K562 (cell line): ENCODE data around the gene NTN3. TPM values are rescaled to one million over a fixed set of nuclear protein-coding genes. Genes with fewer than 3 reads are reported as not detected.
A peak's percentile ranks its signal among the peaks of the same experiment; 100 is the strongest.

Experiments used
- ATAC-seq: fragments of 200-7000 bp; cut with Tn5 transposase; 3 replicates; pipeline ENCODE4 v1.9.1; 2020; ENCODE audit warnings: moderate library complexity
- BruUV-seq: library from RNA; stranded (reverse); fragments of 400-500 nt; replicated peaks from 2 replicates; lab custom pipeline; 2021; lab: Mats Ljungman, UMichigan
- CTCF ChIA-PET: fragments of 300-600 bp; formaldehyde crosslinking; extraction: SDS; loops from one replicate; lab custom pipeline; 2021; ENCODE audit warnings: low intra/inter-chr PET ratio; lab: Yijun Ruan, JAX
- POLR2A ChIA-PET: fragments of 300-600, 350-650 bp; sonication (Branson Sonifier 250); formaldehyde crosslinking; extraction: SDS; loops from one replicate; lab custom pipeline; 2021; ENCODE audit warnings: antibody characterized with exemption, inconsistent platforms; lab: Yijun Ruan, JAX
- DNase-seq, 4 experiments: peaks; one replicate each; pipeline versions ENCODE4 v3.0.0 to v3.0.0-alpha.2; 2011 to 2018; ENCODE audit warnings: low spot score in 3 of 4, mixed read lengths in 3 of 4; ENCODE audit errors: extremely low read depth in 1 of 4
- FAIRE-seq: peaks from 2 replicates; lab custom pipeline; 2011; peaks lifted over from hg19 to GRCh38; lab: Jason Lieb, UNC
- H2AFZ ChIP-seq: 2 replicates; pipeline ENCODE4 v1.6.0; 2011; ENCODE audit warnings: low read depth, low read length, control low read depth, inconsistent platforms
- H3K27ac ChIP-seq: fragments of 200-600 bp; 3 replicates; pipeline ENCODE4 v1.8.0; 2011; ENCODE audit warnings: low read depth, mild to moderate bottlenecking, control low read depth, inconsistent platforms, low read length, moderate library complexity, mixed read lengths; ENCODE audit errors: extremely low read depth
- H3K27me3 ChIP-seq, 2 experiments: fragments of 300-600 bp in 1 of 2; 2 replicates in 1 of 2; 3 replicates in 1 of 2; pipeline versions ENCODE4 v1.6.0 to v1.8.0; 2011; ENCODE audit warnings: inconsistent platforms in 2 of 2, low read length in 2 of 2, mild to moderate bottlenecking in 1 of 2, mixed read lengths in 1 of 2, moderate library complexity in 1 of 2; ENCODE audit not compliant: control insufficient read depth in 2 of 2, insufficient read depth in 2 of 2
- H3K36me3 ChIP-seq: fragments of 300-600 bp; 3 replicates; pipeline ENCODE4 v1.8.0; 2011; ENCODE audit warnings: mild to moderate bottlenecking, low read length, inconsistent platforms; ENCODE audit not compliant: control insufficient read depth, insufficient read depth
- H3K4me1 ChIP-seq, 2 experiments: fragments of 200-600 bp in 1 of 2; replicated peaks in 1 of 2; 2 replicates in 1 of 2; 3 replicates in 1 of 2; pipeline versions ENCODE4 v1.5.1 to v1.8.0; 2011; ENCODE audit warnings: inconsistent platforms in 2 of 2, low read length in 2 of 2, mild to moderate bottlenecking in 1 of 2, mixed read lengths in 1 of 2, moderate library complexity in 1 of 2; ENCODE audit not compliant: control insufficient read depth in 2 of 2, insufficient read depth in 2 of 2
- H3K4me2 ChIP-seq: 2 replicates; pipeline ENCODE4 v1.6.1; 2011; ENCODE audit warnings: low read length, control low read depth, inconsistent platforms, mixed read lengths; ENCODE audit not compliant: insufficient read depth
- H3K4me3 ChIP-seq: fragments of 200-600 bp; sonication (generic), shearing (Covaris generic); 2 replicates; pipeline ENCODE4 v1.5.1; 2016; ENCODE audit warnings: control low read depth, inconsistent platforms
- H3K79me2 ChIP-seq: fragments of 200-600 bp; 3 replicates; pipeline ENCODE4 v1.8.0; 2011; ENCODE audit warnings: low read length, inconsistent platforms; ENCODE audit not compliant: control insufficient read depth, insufficient read depth
- H3K9ac ChIP-seq, 2 experiments: 2 replicates each; pipeline versions ENCODE4 v1.6.0 to v1.6.1; 2011; ENCODE audit warnings: low read depth in 2 of 2, low read length in 2 of 2, control low read depth in 1 of 2, inconsistent platforms in 1 of 2, mild to moderate bottlenecking in 1 of 2, mixed read lengths in 1 of 2; ENCODE audit not compliant: insufficient read depth in 1 of 2
- H3K9me1 ChIP-seq: one replicate; pipeline ENCODE4 v1.6.0; 2011; ENCODE audit warnings: inconsistent platforms, mild to moderate bottlenecking, low read length, moderate library complexity; ENCODE audit not compliant: control insufficient read depth, insufficient read depth
- H3K9me3 ChIP-seq: replicated peaks from 2 replicates; pipeline ENCODE4 v1.5.1; 2011; ENCODE audit warnings: low read depth, low read length, inconsistent platforms; ENCODE audit not compliant: control insufficient read depth, insufficient read depth
- H4K20me1 ChIP-seq: replicated peaks from 2 replicates; pipeline ENCODE4 v1.6.1; 2011; ENCODE audit warnings: low read length, inconsistent platforms, mixed read lengths; ENCODE audit not compliant: control insufficient read depth, insufficient read depth
- ARID2 ChIP-seq: fragments of 450-650 bp; IDR thresholded peaks from 2 replicates; pipeline ENCODE4 v1.6.1; 2017; ENCODE audit warnings: antibody characterized with exemption, mild to moderate bottlenecking
- ZBTB33 ChIP-seq: sonication (generic); formaldehyde crosslinking; IDR thresholded peaks from 2 replicates; pipeline ENCODE4 v1.8.1; 2023; ENCODE audit warnings: mild to moderate bottlenecking, missing genetic modification reagents
- WGBS: fragments of 100-300 bp; shearing (Covaris generic); methylation state at CpG from one replicate; pipeline ENCODE4 v1.1.6; 2016; ENCODE audit warnings: low coverage, mixed read lengths; ENCODE audit not compliant: insufficient coverage; ENCODE audit errors: missing lambda C conversion rate; 5-methylcytosine and 5-hydroxymethylcytosine counted together
- in situ Hi-C: fragments of 300-500 bp; cut with MboI; formaldehyde crosslinking; loops from 4 replicates; pipeline ENCODE4 v1.15.0; 2018; ENCODE audit warnings: inconsistent platforms, mixed read lengths
- intact Hi-C: fragments of 100-400 bp; cut with micrococcal nuclease; formaldehyde crosslinking; loops from 2 replicates; pipeline ENCODE4 v1.14.2; 2022
- polyA plus RNA-seq, 8 experiments: library from polyadenylated mRNA; depleted of rRNA in 4 of 8; stranded (reverse) in 5 of 8; unstranded in 3 of 8; fragments of >200 nt; fragmentation: Nextera tagmentation in 2 of 8; fragmentation: Illumina TruSeq in 1 of 8; extraction: Ambion mirVana in 2 of 8; extraction: Trizol in 1 of 8; gene quantifications; 2 replicates each; pipeline versions ENCODE4 v1.2.1 to v1.2.3, GENCODE V29; 2011 to 2014; ENCODE audit warnings: inconsistent platforms in 1 of 8, missing spikeins in 1 of 8
- total RNA-seq, 7 experiments: library from RNA; depleted of rRNA in 6 of 7; stranded (reverse); fragments of >200 nt in 6 of 7; fragmentation: Illumina TruSeq in 2 of 7; extraction: Trizol in 2 of 7; gene quantifications; 2 replicates each; pipeline versions ENCODE4 v1.2.1 to v1.2.3, GENCODE V29; 2011 to 2021; ENCODE audit warnings: low replicate concordance in 1 of 7

NTN3 gene
- total and polyA plus RNA-seq, 9 of the 15 experiments (the other 6 are each of a cell fraction or from before 2014, with no cell fraction given), result not detected

GRCh38 chr16:2485811-2486507 lies 14.9 kb downstream of the NTN3 start:
- no peak for DNase-seq
- peaks cover 44% of the 10 kb centered on the region; the same call in 2 of the 3 replicates for H3K36me3 ChIP-seq
- 96% methylated on average over 24 of the region's 33 CpGs for WGBS
- no peak for FAIRE-seq
- H3K4me3 ChIP-seq, result no peak overlapping the region
- no peak overlapping the region for H2AFZ ChIP-seq
- H3K27ac ChIP-seq, result no peak overlapping the region
- in situ Hi-C loops, result no loop called here
- TF ChIP-seq ZBTB33 (CRISPR knock-in tag) (peak; percentile 20; the same call in 1 of the 2 replicates), ARID2 (no peak)
- TF ChIP-seq, all 486 proteins: peak for 1
- Histone ChIP-seq H3K9me3 (no peaks in the 10 kb centered on the region), H3K4me1 (peaks cover 27 to 85% of the 10 kb centered on the region in 2 experiments), H3K79me2 (peaks cover 82% of the 10 kb centered on the region), H4K20me1 (peaks cover 5% of the 10 kb centered on the region; the same call in 1 of the 2 replicates), H3K9ac (peak overlapping the region in 1 of 2 experiments; percentile 77; a peak in 2 of 4 replicates), H3K9me1 (no peaks in the 10 kb centered on the region), H3K27me3 (no peaks in the 10 kb centered on the region), H3K4me2 (no peak overlapping the region)
- ATAC-seq, result no peak
- intact Hi-C loops, result no loop called here
- no TSS peak for BruUV-seq
- ChIA-PET CTCF (no interaction called here), POLR2A (interaction anchor here (1.0 to 1.3 kb wide), 3 partner anchors 8 to 150 kb away, joined by 3 to 7 read pairs (median 4); no protein-coding TSS in a partner anchor)
